HepG2 (cell line): ENCODE results near the gene PRR22. TPM values are rescaled to one million over a fixed set of nuclear protein-coding genes. Genes with fewer than 3 reads are reported as not detected.

Experiments used
- CCDC6 ChIP-seq: sonication (generic); formaldehyde crosslinking; IDR thresholded peaks from 2 replicates; pipeline ENCODE4 v1.8.1; 2022; ENCODE audit warnings: mild to moderate bottlenecking, missing genetic modification reagents, moderate library complexity
- ERF ChIP-seq: IDR thresholded peaks from 2 replicates; pipeline ENCODE4 v1.6.1; 2018; ENCODE audit warnings: missing biosample characterization, missing genetic modification reagents
- HDAC2 ChIP-seq: sonication (generic); formaldehyde crosslinking; IDR thresholded peaks from 2 replicates; pipeline ENCODE4 v1.4.0; 2020; ENCODE audit warnings: missing genetic modification reagents
- HMG20A ChIP-seq: IDR thresholded peaks from 2 replicates; pipeline ENCODE4 v1.6.1; 2016; ENCODE audit warnings: borderline replicate concordance
- HNRNPK ChIP-seq: fragments of 200-400 bp; formaldehyde crosslinking; IDR thresholded peaks from 2 replicates; pipeline ENCODE4 v1.6.1; 2018; ENCODE audit warnings: low read length, low read depth, moderate library complexity, mild to moderate bottlenecking; ENCODE audit not compliant: poor library complexity, severe bottlenecking
- HOMEZ ChIP-seq: IDR thresholded peaks from 2 replicates; pipeline ENCODE4 v1.6.1; 2016; ENCODE audit warnings: low read depth
- KDM5B ChIP-seq: sonication (generic); formaldehyde crosslinking; IDR thresholded peaks from 2 replicates; pipeline ENCODE4 v1.4.0; 2020; ENCODE audit warnings: missing genetic modification reagents, mild to moderate bottlenecking, borderline replicate concordance
- MYC ChIP-seq: sonication (generic); formaldehyde crosslinking; IDR thresholded peaks from 2 replicates; pipeline ENCODE4 v1.9.0; 2021; ENCODE audit warnings: missing genetic modification reagents, borderline replicate concordance
- MYPOP ChIP-seq: sonication (generic); formaldehyde crosslinking; IDR thresholded peaks from 2 replicates; pipeline ENCODE4 v1.8.1; 2023; ENCODE audit warnings: mild to moderate bottlenecking, moderate library complexity, missing genetic modification reagents
- NFKBIZ ChIP-seq: IDR thresholded peaks from 2 replicates; pipeline ENCODE4 v1.6.1; 2018; ENCODE audit warnings: missing genetic modification reagents, missing compliant biosample characterization
- POGZ ChIP-seq: sonication (generic); formaldehyde crosslinking; IDR thresholded peaks from 2 replicates; pipeline ENCODE4 v1.4.0; 2020; ENCODE audit warnings: mild to moderate bottlenecking, missing genetic modification reagents
- SNAI1 ChIP-seq: sonication (generic); formaldehyde crosslinking; IDR thresholded peaks from 2 replicates; pipeline ENCODE4 v1.5.0; 2020; ENCODE audit warnings: mild to moderate bottlenecking, missing genetic modification reagents, borderline replicate concordance
- THRA ChIP-seq: sonication (generic); formaldehyde crosslinking; IDR thresholded peaks from 2 replicates; pipeline ENCODE4 v1.4.0; 2020; ENCODE audit warnings: missing genetic modification reagents, borderline replicate concordance
- YEATS2 ChIP-seq: sonication (generic); formaldehyde crosslinking; IDR thresholded peaks from 2 replicates; pipeline ENCODE4 v1.4.0; 2020; ENCODE audit warnings: missing genetic modification reagents, borderline replicate concordance
- YEATS4 ChIP-seq: sonication (generic); formaldehyde crosslinking; IDR thresholded peaks from 2 replicates; pipeline ENCODE4 v1.4.0; 2020; ENCODE audit warnings: missing genetic modification reagents, borderline replicate concordance
- ZBTB42 ChIP-seq: sonication (generic); formaldehyde crosslinking; IDR thresholded peaks from 2 replicates; pipeline ENCODE4 v1.5.0; 2020; ENCODE audit warnings: mild to moderate bottlenecking, missing genetic modification reagents
- ZFP1 ChIP-seq: IDR thresholded peaks from 2 replicates; pipeline ENCODE4 v1.6.1; 2016
- ZFY ChIP-seq: sonication (generic); formaldehyde crosslinking; IDR thresholded peaks from 2 replicates; pipeline ENCODE4 v1.4.0; 2020; ENCODE audit warnings: missing genetic modification reagents
- ZNF335 ChIP-seq: sonication (generic); formaldehyde crosslinking; IDR thresholded peaks from 2 replicates; pipeline ENCODE4 v1.4.0; 2020; ENCODE audit warnings: missing genetic modification reagents
- ZNF883 ChIP-seq: sonication (generic); formaldehyde crosslinking; IDR thresholded peaks from 2 replicates; pipeline ENCODE4 v1.5.1; 2020; ENCODE audit warnings: mild to moderate bottlenecking, missing genetic modification reagents; ENCODE audit errors: not compliant biosample characterization
- ZNF891 ChIP-seq: sonication (generic); formaldehyde crosslinking; IDR thresholded peaks from 2 replicates; pipeline ENCODE4 v1.5.0; 2020; ENCODE audit warnings: mild to moderate bottlenecking, missing genetic modification reagents
- polyA plus RNA-seq, 8 experiments: library from polyadenylated mRNA; depleted of rRNA in 3 of 8; stranded (reverse) in 7 of 8; unstranded in 1 of 8; fragments of >200 nt; fragmentation: Illumina TruSeq in 4 of 8; extraction: Trizol in 4 of 8; gene quantifications; 2 replicates each; pipeline versions ENCODE4 v1.2.1 to v1.2.3, GENCODE V29; 2011 to 2016; ENCODE audit warnings: low read depth in 4 of 8, missing spikeins in 1 of 8, mixed read lengths in 1 of 8; ENCODE audit not compliant: insufficient read depth in 1 of 8
- total RNA-seq, 5 experiments: library from RNA; depleted of rRNA; stranded (reverse); fragments of >200 nt; fragmentation: Illumina TruSeq; extraction: Trizol; gene quantifications; 2 replicates each; pipeline ENCODE4 v1.2.3, GENCODE V29; 2016; ENCODE audit warnings: low read depth in 1 of 5
- TF ChIP-seq, protein P1 (sequence below): sonication (generic); formaldehyde crosslinking; IDR thresholded peaks from 2 replicates; pipeline ENCODE4 v1.5.0; 2020; ENCODE audit warnings: mild to moderate bottlenecking, missing genetic modification reagents
- TF ChIP-seq, protein P2 (sequence below): sonication (generic); formaldehyde crosslinking; IDR thresholded peaks from 2 replicates; pipeline ENCODE4 v1.8.0; 2022; ENCODE audit warnings: mild to moderate bottlenecking, missing genetic modification reagents, moderate library complexity

The PRR22 gene
- total and polyA plus RNA-seq, 2 of the 13 experiments (the other 11 are each of a cell fraction or from before 2014, with no cell fraction given): 0.84 to 2.3 TPM

DNA sequence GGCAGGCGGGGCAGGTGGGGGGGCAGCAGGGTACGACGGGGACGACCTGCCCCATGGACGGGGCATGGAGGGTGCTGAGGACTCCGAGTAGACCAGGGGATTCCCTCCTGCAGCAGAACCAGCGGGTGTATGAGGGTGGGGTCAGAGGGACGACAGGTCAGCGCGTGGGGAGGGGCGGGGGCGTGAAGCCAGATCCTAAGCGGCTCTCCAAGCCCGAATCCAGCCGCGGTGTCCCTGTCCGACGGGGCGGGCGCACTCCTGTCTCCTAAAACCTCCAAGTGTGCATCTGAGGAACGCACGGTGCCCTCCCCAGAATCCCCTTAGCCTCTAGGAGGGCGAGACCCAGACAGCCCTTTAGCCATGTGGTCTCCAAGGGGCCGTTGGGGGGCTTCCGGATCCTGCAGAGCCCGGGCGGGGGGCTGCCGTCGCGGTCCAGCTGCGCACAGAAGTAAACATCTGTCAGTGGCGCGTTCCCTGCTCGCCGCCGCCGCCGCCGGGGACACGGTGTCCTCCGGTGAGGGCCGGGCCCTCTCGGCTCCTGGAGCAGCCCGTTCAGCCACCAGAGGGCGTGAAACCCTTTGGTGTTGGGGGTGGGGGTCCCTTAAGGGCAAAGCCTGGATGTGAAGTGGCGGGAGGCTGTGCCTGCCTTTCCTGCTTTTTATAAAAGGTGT, 21.1 kb upstream of the PRR22 start (continued):
- TF ChIP-seq, protein P1, sequence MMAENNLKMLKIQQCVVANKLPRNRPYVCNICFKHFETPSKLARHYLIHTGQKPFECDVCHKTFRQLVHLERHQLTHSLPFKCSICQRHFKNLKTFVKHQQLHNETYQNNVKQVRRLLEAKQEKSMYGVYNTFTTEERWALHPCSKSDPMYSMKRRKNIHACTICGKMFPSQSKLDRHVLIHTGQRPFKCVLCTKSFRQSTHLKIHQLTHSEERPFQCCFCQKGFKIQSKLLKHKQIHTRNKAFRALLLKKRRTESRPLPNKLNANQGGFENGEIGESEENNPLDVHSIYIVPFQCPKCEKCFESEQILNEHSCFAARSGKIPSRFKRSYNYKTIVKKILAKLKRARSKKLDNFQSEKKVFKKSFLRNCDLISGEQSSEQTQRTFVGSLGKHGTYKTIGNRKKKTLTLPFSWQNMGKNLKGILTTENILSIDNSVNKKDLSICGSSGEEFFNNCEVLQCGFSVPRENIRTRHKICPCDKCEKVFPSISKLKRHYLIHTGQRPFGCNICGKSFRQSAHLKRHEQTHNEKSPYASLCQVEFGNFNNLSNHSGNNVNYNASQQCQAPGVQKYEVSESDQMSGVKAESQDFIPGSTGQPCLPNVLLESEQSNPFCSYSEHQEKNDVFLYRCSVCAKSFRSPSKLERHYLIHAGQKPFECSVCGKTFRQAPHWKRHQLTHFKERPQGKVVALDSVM (CRISPR knock-in tag): peak; percentile 48; the same call in 1 of the 2 replicates
- TF ChIP-seq NFKBIZ: no peak
- peak; percentile 71 for TF ChIP-seq MYC
- TF ChIP-seq ZNF883 (CRISPR knock-in tag): no peak
- no peak for TF ChIP-seq ZFP1
- peak; percentile 35; the same call in 1 of the 2 replicates for TF ChIP-seq POGZ (CRISPR knock-in tag)
- TF ChIP-seq HDAC2: peak; percentile 70
- TF ChIP-seq, protein P2, sequence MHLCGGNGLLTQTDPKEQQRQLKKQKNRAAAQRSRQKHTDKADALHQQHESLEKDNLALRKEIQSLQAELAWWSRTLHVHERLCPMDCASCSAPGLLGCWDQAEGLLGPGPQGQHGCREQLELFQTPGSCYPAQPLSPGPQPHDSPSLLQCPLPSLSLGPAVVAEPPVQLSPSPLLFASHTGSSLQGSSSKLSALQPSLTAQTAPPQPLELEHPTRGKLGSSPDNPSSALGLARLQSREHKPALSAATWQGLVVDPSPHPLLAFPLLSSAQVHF (CRISPR knock-in tag): no peak
- TF ChIP-seq MYPOP: 0 out of 2 replicates have a peak, but pooled peaks have one; percentile 39
- TF ChIP-seq KDM5B (CRISPR knock-in tag): peak; percentile 81
- TF ChIP-seq ZBTB42 (CRISPR knock-in tag): 0 out of 2 replicates have a peak, but pooled peaks have one; percentile 46
- TF ChIP-seq YEATS2 (CRISPR knock-in tag): no peak
- peak; percentile 47; the same call in 1 of the 2 replicates for TF ChIP-seq ZNF891
- peak; percentile 44 for TF ChIP-seq HNRNPK
- peak; percentile 48; the same call in 1 of the 2 replicates for TF ChIP-seq HOMEZ (CRISPR knock-in tag)
- peak; percentile 90; the same call in 1 of the 2 replicates for TF ChIP-seq THRA
- peak; percentile 34; the same call in 1 of the 2 replicates for TF ChIP-seq YEATS4 (CRISPR knock-in tag)
- peak; percentile 62 for TF ChIP-seq ZFY (CRISPR knock-in tag)
- TF ChIP-seq SNAI1 (CRISPR knock-in tag): peak; percentile 84; the same call in 1 of the 2 replicates
- no peak for TF ChIP-seq ZNF335
- 0 out of 2 replicates have a peak, but pooled peaks have one; percentile 38 for TF ChIP-seq CCDC6 (CRISPR knock-in tag)
- peak; percentile 55; the same call in 1 of the 2 replicates for TF ChIP-seq ERF (CRISPR knock-in tag)
- TF ChIP-seq HMG20A (CRISPR knock-in tag): no peak
